Heart right ventricle (tissue), 16 donors: ENCODE measurements around the gene THBD. TPM values are rescaled to one million over a fixed set of nuclear protein-coding genes. Genes with fewer than 3 reads are reported as not detected.

Source experiments
- ATAC-seq, 8 donors: fragments of 200-7000 bp; cut with Tn5 transposase; one replicate each; pipeline ENCODE4 v1.9.1; 2020; ENCODE audit warnings: mild to moderate bottlenecking in 8 of 8, moderate library complexity in 8 of 8, moderate number of reproducible peaks in 1 of 8
- DNase-seq, 2 donors: peaks; one replicate each; pipeline ENCODE4 v3.0.0-alpha.2; 2020
- H3K27ac ChIP-seq, 10 donors: fragments of 200-600 bp; sonication (generic) in 2 of 10; one replicate each; pipeline versions ENCODE4 v1.5.0 to v1.8.0; 2020 to 2022; ENCODE audit warnings: mild to moderate bottlenecking in 3 of 10
- H3K27me3 ChIP-seq, 7 donors: fragments of 200-600 bp; one replicate each; pipeline ENCODE4 v1.8.0; 2021 to 2022; ENCODE audit warnings: mild to moderate bottlenecking in 2 of 7
- H3K36me3 ChIP-seq, 9 donors: fragments of 200-600 bp; sonication (generic) in 1 of 9; one replicate each; pipeline versions ENCODE4 v1.5.0 to v1.8.0; 2020 to 2022; ENCODE audit warnings: mild to moderate bottlenecking in 2 of 9
- H3K4me1 ChIP-seq, 9 donors: fragments of 200-600 bp; sonication (generic) in 1 of 9; one replicate each; pipeline versions ENCODE4 v1.5.0 to v1.8.0; 2020 to 2022; ENCODE audit warnings: mild to moderate bottlenecking in 4 of 9
- H3K4me3 ChIP-seq, 10 donors: fragments of 200-600 bp; sonication (generic) in 2 of 10; one replicate each; pipeline versions ENCODE4 v1.5.0 to v1.8.0; 2020 to 2022; ENCODE audit warnings: mild to moderate bottlenecking in 7 of 10, moderate library complexity in 2 of 10
- H3K9me3 ChIP-seq, 11 donors: fragments of 200-600 bp in 10 of 11; sonication (generic) in 2 of 11; one replicate each; pipeline versions ENCODE4 v1.5.0 to v1.8.0; 2013 to 2022; ENCODE audit warnings: mild to moderate bottlenecking in 2 of 11, control low read depth in 1 of 11, moderate library complexity in 1 of 11
- CTCF ChIP-seq, 9 donors: fragments of 200-600 bp; sonication (generic) in 2 of 9; IDR thresholded peaks; one replicate each; pipeline versions ENCODE4 v1.5.0 to v1.8.0; 2021 to 2022; ENCODE audit warnings: antibody characterized with exemption in 9 of 9, mild to moderate bottlenecking in 5 of 9, moderate library complexity in 1 of 9
- WGBS, 2 donors: extraction: QIAGEN DNeasy Blood & Tissue Kit; methylation state at CpG; one replicate each; pipeline ENCODE4 v1.1.7; 2013; ENCODE audit warnings: inconsistent platforms in 1 of 2; 5-methylcytosine and 5-hydroxymethylcytosine counted together
- intact Hi-C, 10 donors: fragments of 100-400 bp; cut with DNase I; formaldehyde crosslinking; loops; one replicate each; pipeline versions ENCODE4 v1.11.1 to v1.14.2; 2022
- polyA plus RNA-seq, 2 donors: library from polyadenylated mRNA; stranded (reverse); fragments of 200-250 nt; gene quantifications; one replicate each; pipeline ENCODE4 v1.2.3, GENCODE V29; 2013
- total RNA-seq, 10 donors: library from RNA; stranded (reverse); fragmentation: NEBNext Ultra II Directional in 3 of 10; extraction: Animal tissue kit (Norgen Biotek cat#: 25700) in 3 of 10; gene quantifications; one replicate each; pipeline versions ENCODE4 v1.2.1 to v1.2.4, GENCODE V29; 2021 to 2023
- donor health status: Arrhythmogenic right ventricular cardiomyopathy.
- donor health status: ischemic (EF 13 %, LVEDD 7.1; RV severe dilation, severe dysfunction).
- donor health status: healthy with polysubstance abuse.
- donor health status: DM: no; HTN: yes; CAD: no.
- donor health status: DM: no; HTN: no; CAD: no.
- donor health status: ischemic (EF 25% LVEDD 6.9; RV normal size, moderate dysfunction).
- donor health status: ischemic (EF 25% LVEDD 5.7; RV mildly dilated, moderate dysfunction).
- donor health status: healthy.
- donor health status: DM: yes; HTN: yes; CAD: no.
- donor health status: Ischemic cardiomyopathy.
- donor health status: ischemic (EF 35%, LVEDD 5.7; RV mildly dilated, moderate dysfunction).
- donor health status: nonischemic (EF 11% LVEDD 7.7; RV severe dilation, severe dysfunction).
- donor health status: DM: yes; HTN: yes; CAD: no.
- donor health status: PGD.
- donor health status: ischemic (EF 29% LVEDD 5.4; RV normal size, mild dysfunction).
- donor health status: nonischemic (EF 23%, LVEDD 6.1; RV moderate dilation, normal function).

THBD gene
- total and polyA plus RNA-seq, 12 donors, result 11.1 to 61.0 (median 17.4) TPM

- no peak for ATAC-seq
- no peaks in the 10 kb centered on the region for H3K36me3 ChIP-seq
- no peak overlapping the region for H3K27ac ChIP-seq
- no peaks in the 10 kb centered on the region for H3K27me3 ChIP-seq
- WGBS, 2 donors, result 79 to 82% methylated on average over 3 of the region's 3 CpGs
- no peaks in the 10 kb centered on the region for H3K9me3 ChIP-seq
- H3K4me1 ChIP-seq, result peaks cover 0 to 16% (median 0%) of the 10 kb centered on the region in 9 donors
- no peak for DNase-seq
- no peak for TF ChIP-seq CTCF (IDR thresholded peaks at IDR 0.05)
- intact Hi-C loops, result loop anchor here in 1 of 10 donors (10.0 kb wide), 1 partner anchor 53 kb away; no protein-coding TSS in a partner anchor
- H3K4me3 ChIP-seq, result no peak overlapping the region
Measured at GRCh38 chr20:23071398-23071797, 21.9 kb upstream of the THBD start.

GRCh38 chr20:23069108-23069507 lies 19.6 kb upstream of the THBD start:
- Histone ChIP-seq H3K27me3 (no peaks in the 10 kb centered on the region), H3K4me1 (peaks cover 0 to 16% (median under 1%) of the 10 kb centered on the region in 9 donors), H3K36me3 (no peaks in the 10 kb centered on the region), H3K4me3 (no peak overlapping the region), H3K27ac (no peak overlapping the region), H3K9me3 (no peaks in the 10 kb centered on the region)
- no peak for DNase-seq
- no peak for ATAC-seq
- intact Hi-C loops, result loop anchor here in 1 of 10 donors (10.0 kb wide), 1 partner anchor 266 kb away; no protein-coding TSS in a partner anchor
- TF ChIP-seq CTCF (IDR thresholded peaks at IDR 0.05), result no peak
- 92 to 97% methylated on average over 2 of the region's 2 CpGs for WGBS, 2 donors

GRCh38 chr20:23068283-23068682 lies 18.8 kb upstream of the THBD start:
- Histone ChIP-seq H3K27me3 (no peaks in the 10 kb centered on the region), H3K27ac (no peak overlapping the region), H3K36me3 (no peaks in the 10 kb centered on the region), H3K4me3 (no peak overlapping the region), H3K4me1 (peaks cover 0 to 25% (median 8%) of the 10 kb centered on the region in 9 donors), H3K9me3 (no peaks in the 10 kb centered on the region)
- ATAC-seq (no peak), DNase-seq (no peak)
- WGBS, 2 donors, result 96 to 100% methylated on average over 1 of the region's 1 CpG
- no peak for TF ChIP-seq CTCF (IDR thresholded peaks at IDR 0.05)
- intact Hi-C loops, result loop anchor here in 1 of 10 donors (10.0 kb wide), 1 partner anchor 267 kb away; no protein-coding TSS in a partner anchor

GRCh38 chr20:23066772-23067171 lies 17.3 kb upstream of the THBD start:
- Histone ChIP-seq H3K27me3 (no peaks in the 10 kb centered on the region), H3K27ac (no peak overlapping the region), H3K9me3 (no peaks in the 10 kb centered on the region), H3K4me1 (peaks cover 8 to 28% (median 24%) of the 10 kb centered on the region in 9 donors), H3K4me3 (no peak overlapping the region), H3K36me3 (no peaks in the 10 kb centered on the region)
- no peak for TF ChIP-seq CTCF (IDR thresholded peaks at IDR 0.05)
- intact Hi-C loops, result loop anchor here in 1 of 10 donors (10.0 kb wide), 1 partner anchor 268 kb away; no protein-coding TSS in a partner anchor
- WGBS, 2 donors, result 83 to 91% methylated on average over 3 of the region's 3 CpGs
- DNase-seq (no peak), ATAC-seq (no peak)
